Endometrium (tissue), 2 donors: ENCODE results near the gene BCL2L14.

ENCODE experiments used
- FAIRE-seq: peaks from 2 replicates; lab custom pipeline; 2012; peaks lifted over from hg19 to GRCh38; lab: Jason Lieb, UNC
- donor health status: control.
- donor health status: control.

Gene BCL2L14

DNA sequence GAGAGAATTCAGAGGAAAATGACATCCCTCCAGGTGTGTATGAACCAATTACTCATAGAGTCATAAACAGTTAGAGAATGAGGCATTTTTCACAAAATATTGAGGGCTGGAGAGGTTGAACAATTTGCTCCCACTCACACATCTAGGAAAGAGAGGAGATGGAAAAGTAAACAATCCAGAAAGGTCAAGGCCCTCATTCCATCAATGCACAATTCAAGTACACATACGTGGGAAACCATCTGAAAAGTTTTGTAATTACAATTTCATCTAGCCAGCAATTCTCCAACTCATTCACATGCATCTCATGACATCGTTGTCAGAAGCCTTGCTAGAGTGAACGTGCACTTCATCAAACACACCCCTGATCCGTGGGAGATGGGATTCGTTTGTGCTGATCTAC is 15.7 kb upstream of the BCL2L14 start:
- no peak for FAIRE-seq

DNA sequence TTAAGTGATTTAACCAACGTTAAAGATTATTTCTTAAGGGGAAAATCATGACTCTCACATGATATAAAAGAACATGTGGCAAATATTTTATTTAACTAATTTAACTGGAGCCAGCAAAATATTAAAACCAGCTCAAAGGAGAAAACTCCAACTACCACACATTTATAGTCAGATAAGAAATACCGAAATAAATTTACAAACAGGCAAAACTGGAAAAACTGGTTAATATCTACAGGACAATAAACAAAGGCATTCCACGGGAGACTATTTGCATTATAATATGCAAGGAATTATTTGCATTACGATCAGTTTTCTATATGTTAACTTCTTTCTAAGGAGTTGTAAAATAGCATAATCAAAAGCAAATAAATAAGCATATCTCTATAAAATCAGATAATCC is 13.8 kb upstream of the BCL2L14 start:
- FAIRE-seq, result no peak

DNA sequence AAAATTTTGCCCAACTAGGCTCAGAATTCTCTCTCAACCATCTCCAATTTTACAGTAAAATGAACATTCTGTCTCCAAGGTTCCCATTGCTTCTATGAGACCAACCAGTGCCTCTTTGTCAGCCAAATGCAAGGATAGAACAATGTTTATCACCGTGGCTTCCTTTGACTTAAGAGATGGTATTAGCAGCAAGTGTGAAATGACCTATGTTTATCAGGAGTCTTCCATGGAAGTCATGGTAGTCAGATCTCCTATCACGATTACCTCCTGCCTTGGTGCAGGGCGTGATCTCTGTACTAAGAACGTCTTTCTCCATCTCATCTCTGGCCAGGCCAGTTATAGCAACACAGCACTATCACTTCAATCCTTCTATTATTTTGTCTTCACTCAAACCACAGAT is 6.1 kb upstream of the BCL2L14 start:
- no peak for FAIRE-seq

DNA sequence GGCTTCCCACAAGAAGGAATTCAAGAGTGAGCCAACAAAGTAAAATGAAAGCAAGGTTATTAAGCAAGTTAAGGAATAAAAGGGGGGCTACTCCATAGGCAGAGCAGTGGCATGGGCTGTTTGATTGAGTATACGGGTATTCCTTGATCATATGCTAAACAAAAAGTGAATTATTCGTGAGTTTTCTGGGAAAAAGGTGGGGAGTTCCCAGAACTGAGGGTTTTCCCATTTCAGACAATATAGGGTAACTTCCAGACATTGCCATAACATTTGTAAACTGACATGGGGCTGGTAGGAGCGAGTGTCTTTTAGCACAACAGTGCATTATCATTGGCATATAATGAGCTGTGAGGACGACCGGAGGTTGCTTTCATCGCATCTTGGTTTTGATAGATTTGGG is 2.0 kb upstream of the BCL2L14 start:
- no peak for FAIRE-seq

DNA sequence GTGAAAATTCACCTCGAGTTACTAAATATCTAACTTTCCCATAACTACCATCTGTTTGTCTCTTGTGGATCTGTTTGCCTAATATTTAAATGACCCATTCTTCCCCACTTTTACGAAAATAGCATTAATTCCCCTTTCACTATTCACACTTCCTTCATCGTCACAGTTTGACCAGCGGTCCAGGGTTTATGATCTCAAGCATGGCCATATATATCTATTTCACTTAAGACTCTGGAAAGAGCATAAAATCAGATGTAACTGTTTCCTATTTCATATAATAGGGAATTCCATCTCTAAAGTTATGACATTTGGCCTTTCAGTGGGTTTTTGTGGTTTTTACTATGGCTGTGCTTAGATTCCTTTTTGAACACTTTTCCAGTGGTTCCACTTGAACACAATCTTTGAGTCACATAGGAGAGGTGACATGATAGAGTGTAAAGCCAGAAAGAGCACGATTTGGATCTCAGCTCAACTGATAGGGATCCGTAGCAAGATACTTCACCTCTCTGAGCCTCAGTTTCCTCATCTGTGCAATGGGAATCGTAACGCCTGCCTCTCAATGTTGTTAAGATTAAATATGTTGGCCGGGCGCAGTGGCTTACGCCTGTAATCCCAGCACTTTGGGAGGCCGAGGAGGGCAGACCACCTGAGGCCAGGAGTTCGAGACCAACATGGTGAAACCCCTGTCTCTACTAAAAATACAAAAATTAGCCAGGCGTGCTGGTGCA is 754 bp upstream of the BCL2L14 start:
- FAIRE-seq, result no peak

DNA sequence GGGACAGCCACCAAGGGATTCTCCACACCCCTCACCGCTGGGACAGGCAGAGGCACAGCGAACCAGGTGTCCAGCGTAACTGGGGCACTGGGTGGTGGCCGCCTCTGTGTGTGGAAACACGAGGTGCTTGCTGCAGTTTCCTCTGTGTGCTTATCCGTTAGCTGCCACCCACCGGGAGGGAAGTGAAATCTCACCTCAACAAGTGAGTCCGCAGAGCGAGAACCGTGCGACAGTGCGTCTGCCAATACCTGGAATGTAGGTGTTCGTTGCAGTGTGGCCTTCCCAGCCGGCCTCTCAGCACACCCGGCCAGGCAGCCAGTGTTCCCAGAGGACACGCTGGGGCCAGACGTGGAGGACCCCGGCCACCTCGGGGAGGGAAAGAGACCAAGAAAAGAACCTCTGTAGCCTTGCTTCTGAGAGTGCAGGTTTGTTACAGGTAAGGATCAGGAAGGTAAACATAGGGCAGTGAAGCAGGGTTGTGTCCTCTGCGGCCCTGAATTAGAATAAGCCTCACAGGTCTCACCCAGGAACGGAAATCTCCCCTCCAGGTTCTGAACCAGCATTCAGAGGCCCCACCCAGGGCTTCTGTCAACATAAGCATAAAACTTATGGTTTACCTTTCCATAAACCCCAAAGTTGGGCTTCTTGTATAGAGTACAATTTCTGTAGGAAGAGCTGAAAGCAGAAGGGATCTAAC is 1.5 kb downstream of the BCL2L14 start:
- no peak for FAIRE-seq

DNA sequence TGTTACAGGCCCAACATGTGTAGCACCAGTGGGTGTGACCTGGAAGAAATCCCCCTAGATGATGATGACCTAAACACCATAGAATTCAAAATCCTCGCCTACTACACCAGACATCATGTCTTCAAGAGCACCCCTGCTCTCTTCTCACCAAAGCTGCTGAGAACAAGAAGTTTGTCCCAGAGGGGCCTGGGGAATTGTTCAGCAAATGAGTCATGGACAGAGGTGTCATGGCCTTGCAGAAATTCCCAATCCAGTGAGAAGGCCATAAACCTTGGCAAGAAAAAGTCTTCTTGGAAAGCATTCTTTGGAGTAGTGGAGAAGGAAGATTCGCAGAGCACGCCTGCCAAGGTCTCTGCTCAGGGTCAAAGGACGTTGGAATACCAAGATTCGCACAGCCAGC is 8.6 kb downstream of the BCL2L14 start:
- no peak for FAIRE-seq

DNA sequence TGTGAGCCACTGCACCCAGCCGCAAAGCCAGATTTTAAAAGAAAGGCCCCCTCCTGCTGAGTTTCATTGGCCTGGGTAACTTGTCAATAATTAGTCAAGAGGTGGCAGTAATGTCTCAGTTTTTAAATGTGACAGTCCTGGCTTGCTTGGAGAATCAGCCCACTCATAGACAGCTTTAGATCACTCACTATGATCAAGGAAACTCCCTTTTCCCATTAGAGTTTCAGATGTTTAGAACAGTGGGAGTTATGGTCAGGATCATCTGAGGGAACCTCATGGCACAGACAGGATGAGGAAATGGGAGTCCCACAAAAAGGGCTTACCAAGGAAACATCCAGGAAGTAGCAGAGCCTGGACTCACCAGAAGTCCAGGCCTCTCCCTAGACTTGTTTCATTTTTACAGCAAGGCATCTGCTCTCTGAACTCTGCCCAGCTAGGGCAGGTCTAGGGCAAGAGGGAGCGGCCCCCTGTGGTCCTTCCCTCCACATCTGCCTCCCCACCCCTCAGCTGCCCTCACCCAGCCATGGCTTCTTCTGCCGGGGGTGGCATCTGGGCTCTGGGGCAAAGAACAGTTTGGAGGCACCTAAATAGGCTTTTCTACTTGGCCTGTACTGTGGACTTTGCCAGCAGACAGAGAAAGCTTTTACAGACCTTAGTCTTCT is 11.2 kb downstream of the BCL2L14 start:
- FAIRE-seq, result no peak

DNA sequence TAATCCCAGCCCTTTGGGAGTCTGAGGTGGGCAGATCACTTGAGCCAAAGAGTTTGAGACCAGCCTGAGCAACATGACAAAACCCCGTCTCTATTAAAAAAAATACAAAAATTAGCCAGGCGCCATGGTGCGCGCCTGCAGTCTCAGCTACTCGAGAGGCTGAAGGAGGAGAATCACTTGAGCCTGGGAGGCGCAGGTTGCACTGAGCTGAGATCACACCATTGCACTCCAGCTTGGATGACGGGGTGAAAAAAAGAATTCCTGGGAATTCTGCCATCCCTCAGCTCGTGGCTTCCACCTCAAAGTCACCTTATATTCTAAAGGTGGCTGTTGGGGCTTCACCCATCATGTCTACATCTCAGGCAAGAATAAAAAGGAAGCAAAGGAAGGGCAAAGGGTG is 12.9 kb downstream of the BCL2L14 start:
- no peak for FAIRE-seq

DNA sequence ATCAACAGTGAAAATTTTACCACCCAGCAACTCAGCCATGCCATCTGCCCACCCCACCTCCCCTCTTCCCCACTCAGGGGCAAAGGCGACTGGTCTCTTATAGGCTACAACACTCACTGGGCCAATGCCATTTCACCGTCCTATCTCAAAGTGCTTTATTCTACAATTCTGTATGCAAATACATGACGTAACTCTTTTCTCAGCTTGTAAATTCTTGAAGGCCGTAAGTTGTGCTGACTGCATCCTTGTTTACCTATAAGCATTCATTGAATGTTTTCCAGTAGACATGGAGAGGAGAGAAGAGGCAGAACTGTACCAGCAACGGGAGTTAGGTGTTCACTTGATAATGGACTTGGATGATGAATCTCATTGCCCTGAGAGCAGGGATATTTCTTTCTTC is 15.6 kb downstream of the BCL2L14 start:
- FAIRE-seq, result no peak

DNA sequence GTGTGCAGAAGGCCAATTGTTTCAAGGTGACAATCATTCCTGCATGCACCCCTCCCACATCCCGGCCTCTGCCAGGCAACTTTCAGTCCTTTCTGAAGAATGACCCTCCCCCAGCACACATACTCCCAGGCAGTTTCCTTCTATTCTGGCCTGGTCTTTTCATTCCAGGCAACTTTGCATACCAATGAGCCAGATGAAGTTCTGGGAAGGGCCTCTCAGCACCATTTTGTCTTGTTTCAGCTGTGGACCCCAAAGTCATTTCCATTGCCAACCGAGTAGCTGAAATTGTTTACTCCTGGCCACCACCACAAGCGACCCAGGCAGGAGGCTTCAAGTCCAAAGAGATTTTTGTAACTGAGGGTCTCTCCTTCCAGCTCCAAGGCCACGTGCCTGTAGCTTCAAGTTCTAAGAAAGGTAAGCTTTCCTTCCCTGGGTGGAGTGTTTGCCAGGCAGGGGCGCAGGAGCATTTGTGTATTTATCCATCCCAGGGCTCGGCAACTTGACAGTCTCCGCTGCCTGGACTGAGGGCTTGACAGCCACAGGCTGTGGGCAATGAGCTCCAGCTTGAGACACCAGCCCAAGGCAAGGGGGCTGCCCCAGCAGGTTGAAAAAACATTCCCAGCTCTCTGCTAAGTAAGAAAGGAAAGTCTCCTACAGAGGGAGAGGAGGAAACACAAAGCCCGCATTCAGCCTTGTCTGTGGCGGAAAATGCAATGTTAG is 16.4 kb downstream of the BCL2L14 start:
- FAIRE-seq, result no peak

DNA sequence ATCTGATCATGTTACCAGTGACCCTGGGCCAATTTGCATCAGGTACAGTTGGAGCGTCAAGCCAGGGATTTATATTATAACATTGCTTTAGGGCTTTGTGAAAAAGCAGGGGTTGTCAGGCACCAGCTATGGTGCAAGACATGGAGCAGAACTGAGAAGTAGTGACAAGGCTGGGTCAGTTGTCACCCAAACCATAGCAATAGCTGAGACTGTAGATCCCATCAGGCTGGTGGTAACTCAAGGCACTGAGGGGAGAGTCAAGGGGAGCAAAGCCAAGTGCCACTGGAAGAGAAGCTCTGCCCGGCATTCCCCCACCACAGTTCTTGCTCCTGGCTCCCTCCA is 16.9 kb downstream of the BCL2L14 start:
- FAIRE-seq, result no peak

DNA sequence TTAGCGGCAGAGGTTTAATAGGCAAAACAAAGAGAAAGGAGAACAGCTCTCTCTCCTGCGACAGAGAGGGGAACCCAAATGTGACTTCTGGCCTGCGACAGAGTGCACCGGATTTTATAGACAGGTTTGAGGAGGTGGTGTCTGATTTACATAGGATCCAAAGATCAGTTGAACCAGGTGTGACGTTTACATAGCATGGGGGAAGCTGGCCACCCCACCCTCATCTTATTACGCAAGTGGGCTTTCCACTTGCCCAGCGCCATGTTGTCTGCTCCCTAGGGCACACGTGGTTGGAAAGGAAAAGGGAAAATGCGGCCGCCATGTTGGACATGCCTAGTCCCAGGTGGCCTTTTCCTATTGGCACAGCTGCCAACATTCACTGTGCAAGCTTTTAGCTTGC is 17.4 kb downstream of the BCL2L14 start:
- no peak for FAIRE-seq

DNA sequence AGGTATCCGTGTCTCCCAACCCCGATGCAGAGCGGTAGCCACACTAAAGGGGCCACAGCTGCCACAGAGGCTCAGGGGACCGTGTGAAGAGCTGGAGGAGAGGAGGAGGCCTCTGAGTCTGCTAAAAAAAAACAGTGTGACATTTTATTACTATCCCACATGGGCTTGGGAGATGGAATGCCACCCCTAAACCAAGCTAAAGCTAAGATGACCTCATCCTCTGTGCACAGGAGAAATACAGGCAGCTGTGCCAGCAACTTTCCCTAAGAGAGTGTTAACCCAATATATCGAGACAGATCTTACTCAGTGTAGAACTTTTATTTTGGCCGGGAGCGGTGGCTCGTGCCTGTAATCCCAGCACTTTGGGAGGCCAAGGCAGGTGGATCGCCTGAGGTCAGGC is 18.0 kb downstream of the BCL2L14 start:
- no peak for FAIRE-seq

DNA sequence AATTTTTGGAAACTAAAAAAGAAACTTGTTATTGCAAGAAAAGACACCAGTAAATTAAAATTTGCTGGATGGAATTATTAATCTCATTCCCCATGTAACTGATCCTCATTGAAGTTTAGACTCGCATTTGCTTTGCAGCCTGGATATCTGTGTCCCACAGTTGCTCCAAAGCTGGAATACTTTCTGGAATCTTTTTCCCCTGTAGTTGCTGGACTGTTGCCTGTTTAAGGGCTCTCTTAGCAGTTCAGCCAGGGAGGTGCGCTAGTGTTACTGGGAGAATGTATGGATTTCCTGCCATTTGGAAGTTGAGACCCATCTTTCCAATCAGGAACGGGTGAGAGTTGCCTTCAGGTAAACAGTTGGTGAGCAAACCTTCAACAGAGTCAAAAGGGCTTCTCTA is 20.3 kb downstream of the BCL2L14 start:
- no peak for FAIRE-seq

DNA sequence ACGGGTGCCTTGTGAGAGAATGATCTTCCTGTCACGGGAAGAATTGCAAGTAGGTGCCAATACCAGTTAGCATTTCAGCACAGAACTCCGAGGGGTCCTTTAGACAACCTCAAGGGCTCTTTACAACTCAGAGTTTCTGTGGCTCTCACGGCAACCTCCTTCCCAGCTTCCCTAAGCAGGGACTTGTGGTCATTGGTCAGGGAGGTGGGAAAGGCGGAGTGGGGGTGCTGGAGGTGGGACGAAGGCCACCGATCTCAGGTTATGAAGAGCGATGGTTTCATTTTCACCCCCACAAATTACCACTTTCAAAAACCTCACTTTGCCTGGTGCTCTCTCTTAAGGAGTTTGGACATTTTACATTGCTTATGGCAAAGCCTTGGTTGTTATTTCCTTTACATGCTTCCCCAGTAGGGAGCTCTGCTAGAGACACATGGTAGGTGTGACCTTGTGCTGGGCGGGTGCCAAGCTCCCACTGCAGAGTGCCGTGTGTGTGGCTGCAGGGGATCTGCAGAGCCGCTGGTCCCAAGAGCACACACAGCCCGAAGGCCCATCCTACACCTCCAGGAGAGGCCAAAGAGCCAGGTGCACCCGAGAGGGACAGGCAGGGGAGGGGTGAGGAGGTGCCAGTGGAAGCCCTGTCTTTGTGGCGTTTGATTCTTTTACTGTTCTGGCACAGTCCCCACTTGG is 21.4 kb downstream of the BCL2L14 start:
- no peak for FAIRE-seq

DNA sequence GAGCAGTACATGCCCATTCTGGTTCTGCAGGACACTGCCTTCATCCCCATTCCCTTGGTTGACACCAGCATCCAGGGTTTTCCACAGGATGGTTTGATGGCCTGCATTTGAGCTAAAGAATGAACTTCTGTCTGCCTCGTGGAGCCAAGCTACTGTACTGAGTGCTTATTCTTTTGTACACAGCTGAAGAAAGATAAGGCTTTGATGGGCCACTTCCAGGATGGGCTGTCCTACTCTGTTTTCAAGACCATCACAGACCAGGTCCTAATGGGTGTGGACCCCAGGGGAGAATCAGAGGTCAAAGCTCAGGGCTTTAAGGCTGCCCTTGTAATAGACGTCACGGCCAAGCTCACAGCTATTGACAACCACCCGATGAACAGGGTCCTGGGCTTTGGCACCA is 23.7 kb downstream of the BCL2L14 start:
- FAIRE-seq, result no peak

DNA sequence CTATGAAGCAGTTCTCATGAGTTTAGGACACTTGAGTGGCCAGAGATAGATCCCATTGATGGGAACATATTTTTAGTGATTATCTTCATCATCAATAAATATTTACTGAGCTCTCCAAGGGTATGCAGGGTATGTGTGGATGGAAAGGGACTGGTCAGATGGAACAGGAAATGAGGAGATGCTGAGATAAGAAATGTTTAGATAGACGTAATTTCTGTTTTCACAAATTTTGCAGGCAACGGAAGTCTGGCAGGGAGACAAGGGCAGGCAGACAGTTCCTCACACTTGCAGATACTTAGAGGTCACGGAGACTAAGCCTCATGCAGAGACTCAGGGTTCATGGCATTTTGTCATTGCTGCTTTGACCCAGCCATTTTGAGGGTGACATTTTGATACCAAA is 24.3 kb downstream of the BCL2L14 start:
- FAIRE-seq, result no peak

DNA sequence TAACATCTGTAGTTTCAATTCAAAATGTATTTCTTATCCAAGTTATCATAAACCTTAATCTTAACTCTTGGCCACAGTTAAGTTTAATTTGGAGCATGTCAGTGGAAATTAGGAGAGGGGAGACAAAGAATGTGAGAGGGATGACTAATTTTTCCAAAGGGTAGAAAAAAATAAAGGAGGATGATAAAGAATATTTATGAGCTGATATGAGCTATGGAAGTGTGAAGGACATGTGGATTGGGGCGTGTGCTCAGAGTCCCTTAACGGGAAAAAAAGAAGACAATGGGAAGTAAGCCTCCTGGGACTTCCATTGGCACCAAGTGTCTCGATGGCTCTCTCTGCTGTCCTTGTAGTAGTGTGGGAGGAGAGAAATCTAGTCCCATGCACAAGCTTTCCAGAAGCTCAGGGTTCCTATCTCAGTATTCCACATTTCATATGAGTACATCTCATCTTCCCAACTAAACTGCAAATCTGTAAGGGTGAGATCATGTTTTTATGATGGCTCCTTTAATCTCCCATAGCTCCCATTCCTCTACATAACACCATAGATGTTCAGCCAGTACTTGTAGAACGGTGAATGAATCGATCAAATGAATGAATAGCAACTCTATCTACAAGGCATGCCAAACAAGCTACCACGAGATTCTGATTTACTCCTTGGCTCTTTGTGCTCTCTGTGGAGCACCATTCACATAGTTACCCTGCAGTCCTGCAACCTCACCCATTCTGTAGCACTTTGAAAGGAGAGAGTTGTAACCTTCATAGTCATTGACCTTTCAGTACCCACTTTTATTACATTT is 27.4 kb downstream of the BCL2L14 start:
- no peak for FAIRE-seq

DNA sequence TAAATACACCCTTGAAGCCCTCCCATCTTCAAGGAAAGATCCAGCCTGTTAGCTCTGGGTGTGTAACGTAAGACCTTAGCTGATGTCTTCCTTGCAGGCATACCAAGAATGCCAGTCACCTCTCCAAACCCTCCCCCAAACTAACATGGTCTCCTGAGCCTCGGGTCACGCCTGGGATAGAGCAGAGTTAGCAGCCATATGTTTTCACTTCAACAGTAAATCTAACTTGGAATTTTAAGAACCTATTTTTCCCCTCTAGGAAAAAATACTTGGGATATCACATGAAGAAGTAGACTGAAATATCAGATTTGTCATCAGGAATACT is 27.9 kb downstream of the BCL2L14 start:
- FAIRE-seq, result no peak

DNA sequence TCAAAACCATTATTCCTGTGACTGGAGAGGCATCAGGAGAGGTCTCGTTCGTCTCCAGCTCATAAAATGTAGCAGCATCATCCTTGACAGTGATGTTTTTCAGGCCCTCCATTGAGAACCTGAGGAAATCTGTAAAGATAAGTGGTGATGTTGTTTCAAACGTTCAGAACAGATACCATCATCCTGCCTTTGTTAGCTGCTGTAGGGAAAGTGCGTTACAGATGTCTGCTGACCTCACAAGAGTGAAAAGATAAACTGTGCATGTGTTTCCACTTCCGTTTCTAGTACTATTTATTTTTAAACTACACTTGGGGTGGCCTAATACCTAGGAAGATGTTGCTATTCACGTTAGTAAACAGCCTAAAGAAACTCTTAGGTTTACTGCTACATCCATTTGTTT is 28.4 kb downstream of the BCL2L14 start:
- FAIRE-seq, result no peak

DNA sequence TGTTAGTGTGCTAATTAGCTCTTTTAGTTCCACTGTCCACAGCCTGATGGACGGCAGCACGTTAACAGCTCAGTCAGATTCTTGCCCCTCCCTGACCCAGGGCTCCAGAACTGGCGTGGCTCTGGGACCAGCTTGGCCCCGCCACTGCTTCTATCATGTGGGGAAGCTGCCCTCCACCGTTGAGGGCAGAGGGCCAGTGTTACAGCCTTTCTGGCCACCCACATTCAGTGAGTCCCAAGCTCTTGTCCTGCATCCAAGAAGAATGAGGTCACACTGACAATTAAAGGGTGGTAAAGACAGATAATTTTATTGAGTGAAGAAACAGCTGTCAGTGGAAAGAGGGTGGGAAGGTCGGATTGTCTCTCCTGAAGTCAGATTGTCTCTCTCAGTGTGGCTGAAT is 36.9 kb downstream of the BCL2L14 start:
- no peak for FAIRE-seq
